Activated CD4-positive, CD25-positive, alpha-beta regulatory T cell treated with anti-CD3 and anti-CD28 coated beads, Interleukin-2, amount 50 U/mL, for 24 hours (primary cell): Measurements from ENCODE around the gene THSD7A.

Source experiments
- ATAC-seq, 2 donors: fragments of 150-1000 bp; cut with Tn5 transposase; one replicate each; pipeline ENCODE4 v1.10.0; 2021; ENCODE audit warnings: mild to moderate bottlenecking in 1 of 2, moderate library complexity in 1 of 2

Gene THSD7A

DNA sequence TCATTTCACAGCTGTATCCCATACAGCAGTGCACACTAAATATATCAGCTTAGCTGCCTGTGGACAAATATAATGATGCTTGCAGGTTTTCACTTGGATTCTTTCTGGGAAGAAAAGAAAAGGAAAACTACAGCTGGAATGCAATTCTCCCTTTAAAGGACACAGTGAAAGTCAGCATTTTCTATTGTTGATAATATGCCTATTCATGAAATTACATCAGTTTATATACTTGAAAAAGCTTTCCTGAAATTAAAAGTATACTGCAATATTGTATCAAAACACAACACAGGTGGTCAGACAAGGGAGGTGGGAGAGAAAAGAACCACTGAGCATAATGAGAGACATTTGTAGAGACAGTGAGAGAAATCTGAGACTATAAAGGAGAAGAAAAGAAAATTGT is 20.3 kb downstream of the THSD7A start:
- no peak for ATAC-seq

DNA sequence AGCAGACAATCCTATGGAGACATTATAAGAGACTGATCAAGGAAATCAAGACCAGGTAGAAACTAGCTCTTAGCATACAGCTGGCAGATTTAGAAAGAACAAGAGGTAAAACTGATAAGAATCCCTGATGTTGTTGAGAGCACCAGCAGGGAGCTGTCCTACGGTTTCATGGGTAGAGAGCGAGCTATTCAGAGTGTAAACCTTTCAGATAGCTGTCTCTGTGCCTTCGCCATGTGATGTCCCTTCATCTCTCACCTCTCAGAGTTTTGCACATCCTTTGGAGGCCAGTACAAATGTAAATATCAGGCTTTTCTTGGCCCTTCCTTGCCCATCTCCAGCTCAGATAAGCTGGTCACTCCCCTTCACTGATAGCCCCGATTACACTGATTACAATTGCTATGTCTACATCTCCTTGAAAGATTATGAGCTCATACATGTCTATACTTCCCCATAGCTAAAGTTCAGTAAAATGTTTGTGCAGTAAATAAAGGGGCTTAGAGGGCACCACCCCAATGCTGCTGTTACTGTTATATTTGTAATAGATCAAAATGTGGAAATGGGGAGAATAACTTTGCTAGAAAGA is 21.9 kb downstream of the THSD7A start:
- ATAC-seq, result no peak

DNA sequence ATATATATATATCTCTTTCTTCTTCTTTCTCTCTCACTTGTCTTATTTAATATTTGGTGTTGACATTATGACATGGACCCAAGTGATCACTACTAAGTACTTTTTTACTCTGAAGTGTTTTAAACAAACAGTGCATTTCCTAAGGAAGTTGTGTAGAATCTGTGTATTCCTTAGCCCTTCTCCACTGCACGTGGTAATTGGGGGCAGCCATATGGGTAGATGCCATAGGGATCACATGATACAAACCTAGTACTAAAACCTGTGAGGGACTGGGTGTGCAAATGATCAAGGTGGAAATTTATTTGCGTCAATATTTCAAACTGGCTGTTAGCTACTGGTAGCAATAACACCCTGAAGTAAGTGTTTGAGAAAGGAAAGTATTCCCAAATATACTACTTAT is 25.0 kb downstream of the THSD7A start:
- no peak for ATAC-seq

DNA sequence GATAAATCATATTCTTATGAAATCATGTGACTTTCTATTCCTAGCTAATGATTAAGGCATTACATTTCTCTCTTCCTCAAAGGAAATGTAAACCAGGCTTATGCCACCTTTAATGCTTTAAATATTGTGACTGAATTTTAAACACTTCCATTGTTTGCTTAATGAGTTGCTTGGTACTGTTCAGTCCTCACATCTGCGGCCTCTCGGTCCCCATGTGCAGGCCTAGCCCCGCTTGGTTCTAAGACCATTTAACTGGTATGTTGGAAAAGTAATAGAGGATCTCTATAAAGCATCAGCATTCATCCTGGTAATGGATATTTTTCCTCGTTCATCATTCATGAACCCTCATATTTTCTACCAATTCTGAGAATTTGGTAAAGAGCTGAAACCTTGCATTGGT is 27.4 kb downstream of the THSD7A start:
- no peak for ATAC-seq

DNA sequence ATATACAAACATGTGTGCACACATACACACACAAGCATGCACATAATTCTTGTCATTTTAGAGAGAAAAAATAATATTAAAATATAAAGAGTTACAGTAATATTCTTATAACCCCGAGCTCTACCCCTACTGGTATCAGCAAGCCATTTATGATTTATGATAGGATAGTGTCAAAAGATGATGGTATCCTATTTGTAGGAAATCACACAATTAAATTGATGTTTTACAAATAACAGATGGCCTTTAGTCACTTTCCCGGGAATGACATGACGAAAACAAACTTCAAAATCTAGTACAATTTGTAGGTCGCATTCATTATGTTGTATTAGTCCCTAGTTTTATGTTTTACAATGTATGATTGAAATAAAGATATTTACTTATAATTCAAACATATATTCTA is 36.8 kb downstream of the THSD7A start:
- no peak for ATAC-seq

DNA sequence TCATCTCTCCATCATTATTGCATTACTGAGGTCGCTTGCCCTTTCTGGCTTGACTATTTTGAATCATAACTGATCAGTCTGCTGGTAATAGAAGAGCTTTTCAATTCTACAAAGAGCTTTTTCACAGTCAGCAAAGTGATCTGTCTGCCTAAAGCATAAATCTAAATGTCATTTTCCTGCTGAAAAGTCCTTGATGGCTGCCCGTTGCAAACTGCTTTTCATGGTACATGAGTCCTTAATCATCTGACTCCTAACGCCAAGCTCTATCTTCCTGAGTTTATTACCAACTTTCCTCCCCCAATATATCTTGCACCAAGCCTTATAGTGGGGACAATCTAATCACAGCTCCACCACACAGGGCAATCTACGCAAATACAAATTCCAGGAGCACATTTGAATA is 39.8 kb downstream of the THSD7A start:
- ATAC-seq, result no peak

DNA sequence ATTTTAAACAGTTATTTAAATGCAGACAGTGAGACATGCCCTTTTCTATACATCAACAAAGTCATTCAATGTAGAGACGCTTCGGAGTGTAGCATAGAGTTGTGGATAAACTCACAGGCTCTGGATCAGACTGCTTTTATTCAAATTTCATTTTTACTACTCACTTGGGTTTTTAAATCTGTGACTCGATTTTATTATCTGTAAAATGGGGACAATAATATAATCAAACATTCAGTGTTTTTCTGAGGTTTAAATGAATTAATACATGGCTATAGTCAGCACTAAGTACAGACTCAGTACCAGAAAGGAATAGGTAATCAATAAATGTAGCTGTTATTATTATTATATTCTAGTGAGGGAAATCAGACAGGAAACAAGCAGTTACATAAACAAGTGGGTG is 43.4 kb downstream of the THSD7A start:
- no peak for ATAC-seq

DNA sequence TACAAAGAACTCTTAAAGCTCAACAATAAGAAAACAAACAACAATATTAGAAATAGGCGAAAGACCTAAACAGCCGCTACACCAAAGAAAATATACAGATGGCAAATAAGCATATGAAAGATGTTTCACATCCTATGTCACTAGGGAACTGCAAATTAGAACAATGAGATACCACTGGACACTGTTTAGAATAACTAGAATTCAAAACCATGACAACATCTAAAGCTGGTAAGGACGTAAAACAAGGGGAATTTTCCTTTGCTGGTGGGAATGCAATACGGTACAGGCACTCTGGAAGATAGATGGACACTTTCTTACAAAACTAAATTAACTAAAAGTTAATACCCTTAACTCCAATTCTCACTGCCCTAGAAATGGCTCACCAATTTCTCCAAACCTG is 44.5 kb downstream of the THSD7A start:
- ATAC-seq, result no peak

DNA sequence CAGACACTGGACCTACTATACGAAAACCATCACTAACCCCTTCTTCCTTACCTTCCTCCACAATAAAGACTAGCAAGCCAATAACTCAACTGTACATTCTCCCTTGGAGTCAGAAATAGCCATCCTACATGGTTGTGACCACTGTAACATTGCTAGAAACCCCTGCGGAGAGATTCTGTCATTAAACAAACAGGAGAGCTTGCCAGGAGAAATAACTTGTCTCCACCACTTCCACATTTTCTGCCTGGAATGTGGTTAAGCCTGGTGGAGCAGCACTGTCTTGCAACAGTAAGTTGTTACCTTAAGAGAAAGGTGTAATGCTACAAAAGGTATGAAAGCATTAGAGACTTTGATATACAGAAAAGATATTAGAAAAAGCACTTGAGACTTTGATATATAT is 45.8 kb downstream of the THSD7A start:
- no peak for ATAC-seq

DNA sequence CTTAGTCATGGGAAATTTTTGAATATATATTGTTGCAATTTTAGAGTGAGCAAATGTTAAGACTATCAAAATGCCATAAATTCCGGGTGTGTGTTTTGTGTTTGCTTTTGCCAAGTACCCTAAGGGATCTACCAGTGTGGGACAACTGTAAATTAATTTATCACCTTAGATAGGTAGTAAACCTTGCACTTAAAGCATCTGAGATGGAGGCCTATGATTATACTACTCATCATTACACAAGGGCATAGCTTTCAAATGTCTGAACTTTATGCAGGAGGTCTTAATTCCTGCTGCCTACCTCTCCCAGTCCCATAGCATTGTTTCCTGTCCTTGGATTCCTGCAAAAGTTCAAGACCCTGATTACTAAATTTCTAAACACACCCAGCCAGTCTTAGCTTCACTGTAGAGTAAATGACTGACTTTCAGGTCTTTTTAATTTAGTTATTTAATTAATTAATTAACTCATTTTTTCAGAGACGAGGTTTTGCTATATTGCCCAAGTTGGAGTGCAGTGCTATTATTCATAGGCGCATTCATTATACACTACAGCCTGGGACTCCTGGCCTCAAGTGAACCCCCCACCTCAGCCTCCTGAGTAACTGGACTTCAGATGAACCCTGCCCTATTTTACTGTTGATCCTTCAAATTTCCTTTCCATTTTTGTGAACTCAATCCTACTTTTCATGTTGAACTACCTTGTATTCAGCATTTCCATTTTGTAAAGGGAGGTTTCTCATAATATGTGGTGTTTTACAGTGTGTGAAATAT is 47.0 kb downstream of the THSD7A start:
- ATAC-seq, result no peak

DNA sequence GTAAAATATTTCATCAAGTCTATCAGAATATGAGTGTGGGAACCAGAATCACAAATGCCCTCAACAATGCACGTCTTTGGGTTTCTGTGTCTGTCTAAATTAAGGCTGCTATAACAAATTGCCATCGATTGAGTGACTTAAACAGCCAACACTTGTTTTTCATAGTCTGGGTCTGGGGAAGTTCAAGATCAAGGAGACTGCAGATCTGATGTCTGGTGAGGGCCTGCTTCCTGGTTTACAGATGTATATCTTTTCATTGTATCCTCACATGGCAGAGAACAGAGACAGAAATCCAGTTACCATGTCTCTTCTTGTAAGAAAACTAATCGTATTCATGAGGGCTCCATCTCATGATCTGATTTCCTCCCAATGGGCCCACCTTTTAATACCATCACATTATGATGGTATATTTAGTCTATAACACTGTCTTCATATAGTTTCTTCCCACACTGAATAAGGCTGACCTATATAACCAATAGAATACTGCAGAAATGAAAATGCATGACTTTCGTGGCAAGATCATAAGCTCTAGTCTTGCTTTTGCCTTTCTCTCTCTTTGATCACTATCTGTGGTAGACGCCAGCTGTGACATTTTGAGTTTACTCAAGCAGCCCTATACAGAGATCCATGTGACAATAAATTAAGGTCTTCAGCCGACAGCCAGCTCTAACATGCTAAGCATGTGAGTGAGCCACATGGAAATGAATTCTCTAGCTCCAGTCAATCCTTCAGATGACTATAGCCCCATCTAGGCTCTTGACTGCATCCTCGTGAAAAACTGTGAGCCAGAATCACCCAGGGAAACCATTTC is 51.9 kb downstream of the THSD7A start:
- no peak for ATAC-seq

DNA sequence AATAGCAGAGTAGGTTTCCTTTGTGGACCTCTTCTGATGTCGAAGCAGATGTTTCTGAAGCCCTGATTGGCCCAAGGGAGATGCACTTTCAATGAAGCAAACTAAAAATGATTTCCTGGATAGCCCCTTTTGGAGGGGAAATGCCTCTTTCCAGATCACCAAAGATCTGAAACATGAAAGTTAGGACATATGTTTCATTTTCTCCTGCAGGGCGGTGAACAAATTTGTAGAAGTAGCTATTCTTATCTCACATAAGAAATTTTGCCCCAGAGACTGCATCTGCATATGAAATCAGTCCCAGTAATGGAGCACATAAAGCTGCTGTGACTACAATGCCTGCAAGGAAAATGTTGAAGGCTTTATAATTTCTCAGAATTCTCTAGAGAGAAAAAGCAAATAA is 56.0 kb downstream of the THSD7A start:
- no peak for ATAC-seq

DNA sequence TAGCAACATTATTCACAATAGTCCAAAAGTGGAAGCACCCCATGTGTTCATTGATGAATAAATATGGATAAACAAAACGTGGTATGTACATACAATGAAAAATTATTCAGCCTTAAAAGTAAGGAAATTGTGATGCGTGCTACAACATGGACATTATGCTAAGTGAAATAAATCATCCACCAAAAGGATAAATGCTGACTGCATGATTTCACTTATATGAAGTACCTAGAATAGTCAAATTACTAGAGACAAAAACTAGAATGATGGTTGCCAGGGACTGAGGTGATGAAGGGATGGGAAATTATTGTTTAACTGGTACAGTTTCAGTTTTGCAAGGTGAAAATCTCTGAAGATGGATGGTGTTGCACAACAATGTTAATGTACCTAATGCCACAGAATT is 56.6 kb downstream of the THSD7A start:
- ATAC-seq, result no peak

DNA sequence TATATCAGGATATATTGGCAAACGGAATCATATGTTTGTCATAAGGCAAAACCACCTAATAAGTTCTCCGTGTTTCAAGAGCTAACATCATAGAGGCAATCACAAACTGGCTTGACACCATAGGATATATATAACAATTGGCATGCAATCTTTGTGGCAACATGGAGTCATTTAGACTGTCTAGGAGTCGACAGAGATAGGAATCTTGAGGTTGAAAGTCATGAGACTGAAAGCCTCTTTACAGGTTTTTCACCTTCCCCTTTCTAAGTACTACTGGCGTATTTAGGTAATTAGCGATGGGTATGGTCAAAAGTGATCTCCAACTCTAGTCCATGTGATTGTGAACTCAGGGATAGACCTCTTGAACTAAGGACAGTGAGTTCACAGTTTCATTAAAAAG is 63.7 kb downstream of the THSD7A start:
- no peak for ATAC-seq

DNA sequence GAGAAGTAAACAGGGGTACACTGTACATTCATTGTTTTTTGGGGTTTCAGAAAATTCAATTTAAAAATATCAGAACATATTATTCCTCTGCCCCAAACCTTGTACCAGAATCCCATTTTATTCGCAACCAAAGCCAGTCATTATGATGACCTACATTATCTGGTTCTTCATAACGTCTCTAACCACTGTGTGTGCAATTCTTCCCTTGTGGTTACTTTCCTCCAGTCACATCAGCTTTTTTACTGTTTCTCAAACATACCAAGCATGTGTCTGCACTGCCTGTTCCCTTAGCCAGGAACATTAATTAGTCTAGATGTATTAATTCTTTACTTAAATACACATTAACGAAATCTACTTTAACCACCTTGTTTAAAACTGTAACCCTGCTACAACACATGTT is 64.8 kb downstream of the THSD7A start:
- no peak for ATAC-seq

DNA sequence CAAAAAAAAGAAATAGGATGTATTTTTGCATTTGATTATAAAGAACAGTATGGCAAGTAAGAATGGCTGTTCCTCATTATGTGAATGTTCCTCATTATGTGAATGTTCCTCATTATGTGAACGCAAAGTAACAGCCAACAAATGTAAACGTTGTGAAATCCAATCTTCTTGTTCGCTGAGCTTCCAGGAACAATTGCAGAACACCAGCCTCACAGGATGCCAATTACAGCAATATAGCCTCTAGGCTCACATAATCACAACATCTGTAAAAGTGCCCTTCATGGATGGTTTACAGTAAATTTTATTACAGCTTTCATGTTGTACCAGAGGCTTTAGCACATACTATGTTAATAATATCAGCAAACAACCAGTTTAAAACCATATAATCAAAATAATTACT is 71.6 kb downstream of the THSD7A start:
- ATAC-seq, result no peak

DNA sequence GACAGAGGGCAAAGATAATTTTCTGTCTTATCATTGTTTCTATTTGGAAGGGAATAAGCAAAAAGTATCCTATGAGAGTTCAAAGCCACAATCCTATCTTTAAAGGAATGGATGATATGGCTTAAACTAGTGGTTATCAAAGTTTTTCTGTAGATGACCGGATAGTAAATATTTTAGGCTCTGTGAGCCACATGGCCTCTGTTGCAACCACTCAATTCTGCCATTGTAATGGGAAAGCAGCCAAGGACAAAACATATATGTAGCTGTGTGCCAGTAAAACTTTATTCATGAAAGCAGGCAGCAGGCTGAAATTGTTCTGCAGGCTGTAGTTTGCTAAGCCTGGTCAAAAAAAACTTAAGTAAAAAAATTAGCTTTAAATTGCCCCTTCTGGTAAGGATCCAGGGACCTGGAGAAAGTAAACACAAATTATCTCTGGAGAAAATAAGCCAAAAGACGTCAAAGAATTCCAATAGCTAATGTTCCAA is 73.3 kb downstream of the THSD7A start:
- no peak for ATAC-seq

DNA sequence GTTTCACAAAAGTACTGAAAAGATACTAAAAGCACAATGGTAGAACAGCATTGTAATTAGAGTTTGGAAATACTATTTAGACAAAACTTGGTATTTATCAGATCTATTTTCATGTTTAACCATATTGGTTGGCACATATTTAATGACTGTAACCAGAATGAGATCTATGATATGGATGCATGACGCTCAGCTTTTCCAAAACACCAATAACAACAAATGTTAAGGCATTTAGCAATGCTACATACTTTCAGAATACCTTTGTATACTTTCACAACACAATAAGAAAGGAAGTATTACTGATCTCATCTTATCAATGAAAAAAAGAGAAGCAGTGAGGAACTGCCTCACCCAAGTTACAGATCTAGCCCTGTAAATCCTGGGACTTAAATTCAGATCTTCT is 74.8 kb downstream of the THSD7A start:
- ATAC-seq, result no peak

DNA sequence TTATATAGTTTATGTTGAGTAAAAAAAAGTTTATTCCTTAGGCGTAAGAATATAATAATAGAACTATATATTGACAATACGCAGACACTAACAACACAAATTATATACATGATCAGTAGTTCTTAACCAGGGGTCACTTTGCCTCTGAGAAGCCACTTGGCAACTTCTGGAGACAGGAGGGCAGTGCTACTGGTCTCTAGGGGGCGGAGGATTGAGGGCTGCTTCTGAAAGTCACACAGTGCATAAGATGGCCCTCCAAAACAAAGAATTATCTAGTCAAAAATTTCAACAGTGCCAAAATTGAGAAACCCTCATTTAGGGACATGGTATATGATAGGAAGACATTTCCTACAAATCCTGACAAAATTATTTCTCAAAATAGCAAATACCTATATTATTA is 77.1 kb downstream of the THSD7A start:
- no peak for ATAC-seq

DNA sequence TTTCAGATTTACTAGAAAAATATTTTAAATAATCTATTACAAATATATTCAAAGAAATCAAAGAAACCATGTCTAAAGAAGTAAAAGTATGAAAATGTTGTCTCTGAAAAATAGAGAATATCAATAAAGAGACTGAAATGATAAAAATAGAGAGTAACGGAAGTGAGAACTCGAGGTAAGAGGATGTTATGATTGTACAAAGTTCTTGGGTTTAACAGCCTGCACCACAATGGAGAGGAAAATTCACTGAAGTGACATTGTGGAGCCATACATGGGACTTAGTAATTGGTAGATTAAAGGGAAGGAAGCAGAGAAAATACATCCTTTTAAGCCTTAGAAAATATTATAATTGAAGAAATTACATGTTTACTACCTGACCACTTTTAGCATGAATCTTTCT is 77.9 kb downstream of the THSD7A start:
- ATAC-seq, result no peak

DNA sequence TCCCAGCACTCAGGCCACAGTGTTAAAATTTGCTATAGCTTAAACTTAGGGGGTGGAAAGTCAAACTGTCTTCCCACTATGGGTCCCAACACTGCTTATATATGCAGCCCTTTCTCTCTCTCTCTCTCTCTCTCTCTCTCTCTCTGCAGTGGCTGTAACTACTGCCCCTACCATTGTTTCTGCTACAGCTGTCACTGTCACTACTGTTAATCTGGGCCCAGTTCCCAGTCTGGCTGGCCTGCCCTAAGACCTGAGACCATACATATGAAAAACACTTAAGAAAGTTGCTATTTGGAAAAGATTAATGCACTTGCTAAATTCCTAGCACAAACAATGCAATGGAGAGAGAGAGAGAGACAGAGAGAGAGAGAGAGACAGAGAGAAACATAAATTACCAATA is 78.6 kb downstream of the THSD7A start:
- no peak for ATAC-seq

DNA sequence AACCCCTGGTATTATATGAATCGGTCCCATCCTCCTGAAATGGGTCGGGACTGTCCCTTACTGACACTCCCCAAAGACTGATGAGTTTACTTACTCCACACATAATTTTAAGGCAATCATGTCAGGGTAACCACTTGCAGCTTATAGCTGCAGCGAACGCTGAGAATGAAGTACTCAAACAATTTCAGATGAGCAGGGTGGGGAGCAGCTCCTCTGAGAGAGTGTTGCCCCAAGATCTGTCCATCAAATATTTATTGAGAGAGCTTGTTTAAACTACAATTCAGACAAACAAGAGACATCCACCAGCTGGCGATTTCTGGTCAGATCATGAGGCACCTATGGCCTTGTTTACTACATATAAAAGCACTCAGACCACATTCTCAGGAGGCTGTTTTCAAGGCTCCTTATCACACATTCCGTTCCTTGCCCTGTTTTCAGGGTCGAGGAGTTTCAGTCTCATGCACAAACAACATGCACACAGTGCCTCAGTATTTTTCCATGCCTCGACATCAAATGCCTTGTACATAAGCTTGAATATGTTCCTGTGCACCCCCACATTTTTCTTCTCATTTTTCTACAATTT is 80.1 kb downstream of the THSD7A start:
- no peak for ATAC-seq

DNA sequence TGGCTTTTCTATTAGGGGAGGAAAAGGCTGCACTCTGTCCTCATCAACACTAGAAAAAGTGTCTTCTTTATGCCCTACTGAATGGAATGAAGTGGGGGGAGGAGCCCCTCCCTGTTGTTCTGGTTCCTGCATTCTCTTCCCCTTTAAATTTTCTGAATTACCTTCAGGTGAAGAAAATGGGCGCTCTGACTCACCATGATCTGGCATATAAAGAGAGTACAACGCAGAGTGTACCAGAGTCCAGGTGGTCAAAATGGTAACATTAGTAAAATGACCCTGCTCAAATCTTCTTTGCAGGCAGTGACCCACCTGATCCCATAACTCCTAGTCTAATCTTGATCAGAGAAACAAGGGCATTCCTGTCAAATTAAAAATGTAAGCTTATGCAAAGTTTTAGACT is 80.7 kb downstream of the THSD7A start:
- no peak for ATAC-seq

DNA sequence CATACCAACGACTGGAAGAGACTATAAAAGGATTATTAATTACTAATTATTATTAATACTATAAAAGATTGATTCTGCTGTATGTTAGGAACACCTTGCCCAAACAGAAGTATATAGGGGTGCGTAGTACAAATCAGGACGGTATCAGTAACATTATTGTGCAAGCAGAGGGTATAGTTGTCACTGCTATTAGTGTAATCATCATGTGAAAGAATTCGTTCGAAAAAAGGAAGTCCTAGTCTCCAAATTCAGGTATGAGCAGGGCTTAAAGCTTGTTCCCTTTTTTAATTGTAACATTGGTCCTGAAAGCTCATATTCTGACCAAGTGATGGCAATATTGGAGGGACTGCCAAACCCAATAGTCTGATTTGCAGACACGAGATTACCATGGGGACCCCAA is 81.8 kb downstream of the THSD7A start:
- ATAC-seq, result no peak
